Endodermal cell (in vitro differentiated cells): ENCODE data around the gene CFAP54. TPM values are rescaled to one million over a fixed set of nuclear protein-coding genes. Genes with fewer than 3 reads are reported as not detected.

Experiments
- DNase-seq: peaks from one replicate; pipeline ENCODE4 v3.0.0-alpha.2; 2017
- H3K27ac ChIP-seq: 2 replicates; pipeline ENCODE4 v1.5.1; 2013; ENCODE audit warnings: mild to moderate bottlenecking, low read depth, low read length, moderate library complexity
- H3K27me3 ChIP-seq: 2 replicates; pipeline ENCODE4 v1.6.1; 2013; ENCODE audit warnings: mild to moderate bottlenecking, low read length, moderate library complexity; ENCODE audit not compliant: insufficient read depth, control insufficient read depth, poor library complexity, severe bottlenecking
- H3K36me3 ChIP-seq: 2 replicates; pipeline ENCODE4 v1.7.0; 2013; ENCODE audit warnings: mild to moderate bottlenecking, low read length, moderate library complexity; ENCODE audit not compliant: control insufficient read depth, insufficient read depth
- H3K4me1 ChIP-seq: one replicate; pipeline ENCODE4 v1.7.0; 2013; ENCODE audit warnings: low read length; ENCODE audit not compliant: control insufficient read depth, insufficient read depth
- H3K4me3 ChIP-seq: 2 replicates; pipeline ENCODE4 v1.5.1; 2013; ENCODE audit warnings: mild to moderate bottlenecking, low read length, moderate library complexity
- H3K9ac ChIP-seq: 2 replicates; pipeline ENCODE4 v1.6.1; 2013; ENCODE audit warnings: mild to moderate bottlenecking, low read length, moderate library complexity; ENCODE audit not compliant: poor library complexity, severe bottlenecking; ENCODE audit errors: extremely low read depth
- H3K9me3 ChIP-seq: 2 replicates; pipeline ENCODE4 v1.6.1; 2013; ENCODE audit warnings: mild to moderate bottlenecking, low read length, moderate library complexity; ENCODE audit not compliant: control insufficient read depth
- H3K27ac Mint-ChIP-seq: 2 replicates; pipeline ENCODE4 v1.8.0; 2020; ENCODE audit warnings: mixed read lengths
- H3K27me3 Mint-ChIP-seq: 2 replicates; pipeline ENCODE4 v1.8.0; 2021; ENCODE audit warnings: mild to moderate bottlenecking, mixed read lengths; ENCODE audit not compliant: insufficient read depth
- H3K36me3 Mint-ChIP-seq: 2 replicates; pipeline ENCODE4 v1.8.0; 2020; ENCODE audit warnings: low read depth, mixed read lengths
- H3K4me1 Mint-ChIP-seq: 2 replicates; pipeline ENCODE4 v1.8.0; 2020; ENCODE audit warnings: mixed read lengths
- H3K4me3 Mint-ChIP-seq: 2 replicates; pipeline ENCODE4 v1.8.0; 2020; ENCODE audit warnings: mild to moderate bottlenecking, moderate library complexity, mixed read lengths
- H3K9me3 Mint-ChIP-seq: 2 replicates; pipeline ENCODE4 v1.8.0; 2020; ENCODE audit warnings: mild to moderate bottlenecking, mixed read lengths
- WGBS, 2 experiments: methylation state at CpG; one replicate each; pipeline versions ENCODE4 v1.1.5 to v1.1.7; 2013; ENCODE audit warnings: missing lambda C conversion rate in 2 of 2, mixed read lengths in 1 of 2; ENCODE audit not compliant: insufficient coverage in 1 of 2, insufficient read length in 1 of 2; 5-methylcytosine and 5-hydroxymethylcytosine counted together
- total RNA-seq, 2 donors: library from RNA; stranded (reverse); fragmentation: NEBNext Ultra II Directional in 1 of 2; extraction: Animal tissue kit (Norgen Biotek cat#: 25700) in 1 of 2; gene quantifications; 2 replicates in 1 of 2; 3 replicates in 1 of 2; pipeline ENCODE4 v1.2.1, GENCODE V29; 2021
- TF ChIP-seq, protein P1 (sequence below): fragments of 200-600 bp; sonication (generic); conservative IDR thresholded peaks from 2 replicates; pipeline ENCODE4 v1.5.0; 2021; ENCODE audit warnings: antibody characterized with exemption, mild to moderate bottlenecking

Gene CFAP54
- total RNA-seq, 2 donors from 2014 or later: 1.5 to 1.7 TPM

DNA sequence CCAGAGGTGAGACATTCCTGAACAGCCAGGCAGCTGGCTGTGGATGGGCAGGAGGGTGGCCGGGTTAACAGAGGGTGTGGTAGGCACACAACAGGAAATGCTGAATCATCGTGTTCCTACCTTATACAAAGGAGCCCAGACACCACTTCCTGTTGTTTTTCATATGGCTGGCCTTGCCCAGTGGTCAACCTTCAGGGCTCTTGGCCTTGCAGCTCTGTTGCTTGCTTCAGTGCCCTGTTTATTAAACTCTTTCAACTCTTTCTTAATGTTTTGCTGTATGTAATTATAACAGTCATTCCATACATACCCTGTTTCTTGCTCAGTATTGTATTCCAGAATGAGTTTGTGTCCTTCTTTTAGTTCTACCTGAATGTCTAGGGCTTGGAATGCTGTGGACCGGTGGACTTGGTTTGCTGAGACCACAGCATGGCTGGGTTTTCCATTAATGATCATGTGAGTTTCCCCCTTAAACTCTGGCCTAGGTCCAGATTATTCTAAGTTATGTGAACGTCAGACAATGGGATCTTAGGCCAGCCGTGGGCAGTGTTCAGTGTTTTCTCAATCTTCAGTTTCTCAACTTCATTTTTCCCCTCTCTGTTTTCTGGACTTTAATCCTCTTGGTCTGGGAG lies 11.9 kb downstream of the CFAP54 start:
- no peaks in the 10 kb centered on the region for H3K4me1 Mint-ChIP-seq
- no peak overlapping the region for H3K4me3 Mint-ChIP-seq
- WGBS, 2 experiments: 69 to 76% methylated on average over 4 to 5 of the region's 5 CpGs
- peak overlapping the region; percentile 88 for H3K27ac Mint-ChIP-seq
- H3K36me3 ChIP-seq: no peaks in the 10 kb centered on the region
- no peak overlapping the region for H3K4me3 ChIP-seq
- peaks cover 4% of the 10 kb centered on the region for H3K27me3 Mint-ChIP-seq
- no peak overlapping the region for H3K9ac ChIP-seq
- H3K36me3 Mint-ChIP-seq: no peaks in the 10 kb centered on the region
- no peaks in the 10 kb centered on the region for H3K27me3 ChIP-seq
- DNase-seq: peak; percentile 85
- H3K27ac ChIP-seq: no peak overlapping the region
- peaks cover 2% of the 10 kb centered on the region for H3K9me3 Mint-ChIP-seq
- no peaks in the 10 kb centered on the region for H3K4me1 ChIP-seq
- TF ChIP-seq, protein P1, sequence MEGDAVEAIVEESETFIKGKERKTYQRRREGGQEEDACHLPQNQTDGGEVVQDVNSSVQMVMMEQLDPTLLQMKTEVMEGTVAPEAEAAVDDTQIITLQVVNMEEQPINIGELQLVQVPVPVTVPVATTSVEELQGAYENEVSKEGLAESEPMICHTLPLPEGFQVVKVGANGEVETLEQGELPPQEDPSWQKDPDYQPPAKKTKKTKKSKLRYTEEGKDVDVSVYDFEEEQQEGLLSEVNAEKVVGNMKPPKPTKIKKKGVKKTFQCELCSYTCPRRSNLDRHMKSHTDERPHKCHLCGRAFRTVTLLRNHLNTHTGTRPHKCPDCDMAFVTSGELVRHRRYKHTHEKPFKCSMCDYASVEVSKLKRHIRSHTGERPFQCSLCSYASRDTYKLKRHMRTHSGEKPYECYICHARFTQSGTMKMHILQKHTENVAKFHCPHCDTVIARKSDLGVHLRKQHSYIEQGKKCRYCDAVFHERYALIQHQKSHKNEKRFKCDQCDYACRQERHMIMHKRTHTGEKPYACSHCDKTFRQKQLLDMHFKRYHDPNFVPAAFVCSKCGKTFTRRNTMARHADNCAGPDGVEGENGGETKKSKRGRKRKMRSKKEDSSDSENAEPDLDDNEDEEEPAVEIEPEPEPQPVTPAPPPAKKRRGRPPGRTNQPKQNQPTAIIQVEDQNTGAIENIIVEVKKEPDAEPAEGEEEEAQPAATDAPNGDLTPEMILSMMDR: no peak
- H3K9me3 ChIP-seq: no peaks in the 10 kb centered on the region

DNA sequence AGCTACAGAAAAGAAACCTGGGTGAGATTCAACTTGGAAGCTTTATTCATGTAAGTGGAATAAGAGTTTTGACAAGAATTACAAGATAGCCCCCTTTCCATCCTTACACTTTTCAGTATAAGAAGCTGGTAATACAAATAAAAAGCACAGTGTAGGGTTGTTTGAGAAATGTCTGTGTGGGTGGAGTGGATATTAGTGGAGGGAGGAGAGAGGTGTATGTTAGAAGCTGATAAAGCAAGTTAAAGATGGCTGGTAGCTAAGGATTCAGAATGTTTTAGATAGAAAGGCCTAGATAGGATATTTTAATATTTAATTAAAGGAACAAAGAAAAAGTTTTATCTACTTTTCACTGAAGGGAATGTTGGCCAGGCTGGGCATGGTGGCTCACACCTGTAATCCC lies 12.5 kb downstream of the CFAP54 start:
- no peak for DNase-seq
- Mint-ChIP-seq H3K9me3 (peaks cover 2% of the 10 kb centered on the region), H3K27me3 (peaks cover 4% of the 10 kb centered on the region), H3K36me3 (no peaks in the 10 kb centered on the region), H3K4me3 (no peak overlapping the region), H3K4me1 (no peaks in the 10 kb centered on the region), H3K27ac (peak overlapping the region; percentile 88)
- no peaks in the 10 kb centered on the region for H3K27me3 ChIP-seq
- H3K4me1 ChIP-seq: no peaks in the 10 kb centered on the region
- no peak overlapping the region for H3K9ac ChIP-seq
- no peaks in the 10 kb centered on the region for H3K9me3 ChIP-seq
- no peaks in the 10 kb centered on the region for H3K36me3 ChIP-seq
- H3K27ac ChIP-seq: no peak overlapping the region
- TF ChIP-seq, protein P1: no peak
- no peak overlapping the region for H3K4me3 ChIP-seq

DNA sequence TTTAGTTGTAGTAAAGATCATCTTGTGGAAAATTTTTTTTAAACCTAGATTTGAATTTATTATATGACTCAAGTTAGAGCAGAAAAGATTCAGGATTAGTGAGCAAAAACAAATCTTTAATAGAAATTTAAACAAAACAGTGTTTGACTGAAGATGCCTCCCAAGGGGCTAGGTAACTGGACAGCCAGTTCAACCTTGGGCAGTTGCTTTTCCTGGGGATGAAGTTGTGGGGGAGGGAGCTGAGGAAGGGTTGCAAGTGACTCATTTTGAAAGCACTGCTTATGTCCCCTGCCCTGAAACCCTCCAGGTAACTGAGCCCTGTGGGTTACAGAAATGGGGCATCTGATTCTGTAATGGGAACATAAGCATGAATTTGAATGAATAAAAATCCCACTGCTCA lies 13.1 kb downstream of the CFAP54 start:
- Histone ChIP-seq H3K36me3 (no peaks in the 10 kb centered on the region), H3K9ac (no peak overlapping the region), H3K4me1 (no peaks in the 10 kb centered on the region), H3K27me3 (no peaks in the 10 kb centered on the region), H3K27ac (no peak overlapping the region), H3K9me3 (no peaks in the 10 kb centered on the region), H3K4me3 (no peak overlapping the region)
- Mint-ChIP-seq H3K4me3 (no peak overlapping the region), H3K36me3 (no peaks in the 10 kb centered on the region), H3K4me1 (no peaks in the 10 kb centered on the region), H3K9me3 (peaks cover 2% of the 10 kb centered on the region), H3K27me3 (peaks cover 4% of the 10 kb centered on the region), H3K27ac (no peak overlapping the region)
- TF ChIP-seq, protein P1: no peak
- no peak for DNase-seq
